GM06990 (cell line): Measurements from ENCODE around the gene CSF2.
A peak's percentile ranks its signal among the peaks of the same experiment; 100 is the strongest.

Experiments used
- DNase-seq: peaks from one replicate; pipeline ENCODE4 v3.0.0-alpha.2; 2011; ENCODE audit not compliant: insufficient read length; ENCODE audit errors: extremely low read depth
- H3K27me3 ChIP-seq: replicated peaks from 2 replicates; pipeline ENCODE4 v1.6.0; 2011; ENCODE audit warnings: low read length; ENCODE audit not compliant: control insufficient read depth, insufficient read depth
- H3K36me3 ChIP-seq: 2 replicates; pipeline ENCODE4 v1.5.1; 2011; ENCODE audit warnings: low read length; ENCODE audit not compliant: control insufficient read depth, insufficient read depth
- H3K4me3 ChIP-seq: replicated peaks from 2 replicates; pipeline ENCODE4 v1.5.1; 2011; ENCODE audit warnings: low read depth, mild to moderate bottlenecking, control low read depth, low read length
- TF ChIP-seq, protein P1 (sequence below): IDR thresholded peaks from 2 replicates; pipeline ENCODE4 v1.5.1; 2011; ENCODE audit warnings: low read length, control low read depth, mild to moderate bottlenecking, inconsistent platforms; ENCODE audit not compliant: insufficient read depth, poor library complexity, severe bottlenecking

Gene CSF2

DNA sequence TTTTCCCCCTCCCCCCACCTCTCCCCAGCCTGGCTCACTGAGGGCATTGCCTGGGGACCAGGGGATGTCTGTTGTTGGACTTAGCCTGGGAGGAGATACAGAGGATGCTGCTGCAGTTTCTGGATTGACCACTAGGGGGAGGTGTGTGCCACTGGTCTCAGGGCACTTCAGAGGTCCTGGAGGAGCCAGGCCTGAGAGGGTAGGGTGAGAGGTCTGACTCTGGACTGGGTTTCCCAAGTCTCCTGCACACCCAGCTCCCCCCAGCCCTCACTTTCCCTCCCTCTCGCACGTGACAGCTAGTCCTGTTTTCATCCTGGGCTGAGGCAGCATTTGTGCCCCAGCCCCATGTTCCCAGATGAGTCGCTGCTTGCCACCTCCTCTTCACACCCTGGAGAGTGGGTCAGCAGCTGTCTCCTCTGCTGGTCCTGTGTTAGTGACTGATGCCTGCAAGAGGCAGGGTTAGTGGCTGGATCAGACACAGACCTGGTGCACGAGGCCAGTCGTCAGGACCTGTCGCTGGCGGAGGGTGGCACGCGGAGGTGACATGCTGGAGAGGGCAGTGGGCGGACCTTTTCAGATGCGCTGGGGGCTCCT is 8.8 kb upstream of the CSF2 start:
- TF ChIP-seq, protein P1, sequence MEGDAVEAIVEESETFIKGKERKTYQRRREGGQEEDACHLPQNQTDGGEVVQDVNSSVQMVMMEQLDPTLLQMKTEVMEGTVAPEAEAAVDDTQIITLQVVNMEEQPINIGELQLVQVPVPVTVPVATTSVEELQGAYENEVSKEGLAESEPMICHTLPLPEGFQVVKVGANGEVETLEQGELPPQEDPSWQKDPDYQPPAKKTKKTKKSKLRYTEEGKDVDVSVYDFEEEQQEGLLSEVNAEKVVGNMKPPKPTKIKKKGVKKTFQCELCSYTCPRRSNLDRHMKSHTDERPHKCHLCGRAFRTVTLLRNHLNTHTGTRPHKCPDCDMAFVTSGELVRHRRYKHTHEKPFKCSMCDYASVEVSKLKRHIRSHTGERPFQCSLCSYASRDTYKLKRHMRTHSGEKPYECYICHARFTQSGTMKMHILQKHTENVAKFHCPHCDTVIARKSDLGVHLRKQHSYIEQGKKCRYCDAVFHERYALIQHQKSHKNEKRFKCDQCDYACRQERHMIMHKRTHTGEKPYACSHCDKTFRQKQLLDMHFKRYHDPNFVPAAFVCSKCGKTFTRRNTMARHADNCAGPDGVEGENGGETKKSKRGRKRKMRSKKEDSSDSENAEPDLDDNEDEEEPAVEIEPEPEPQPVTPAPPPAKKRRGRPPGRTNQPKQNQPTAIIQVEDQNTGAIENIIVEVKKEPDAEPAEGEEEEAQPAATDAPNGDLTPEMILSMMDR, result peak; percentile 99
- Histone ChIP-seq H3K4me3 (no peak overlapping the region), H3K36me3 (no peaks in the 10 kb centered on the region), H3K27me3 (no peaks in the 10 kb centered on the region; the same call in 1 of the 2 replicates)
- peak; percentile 59 for DNase-seq

DNA sequence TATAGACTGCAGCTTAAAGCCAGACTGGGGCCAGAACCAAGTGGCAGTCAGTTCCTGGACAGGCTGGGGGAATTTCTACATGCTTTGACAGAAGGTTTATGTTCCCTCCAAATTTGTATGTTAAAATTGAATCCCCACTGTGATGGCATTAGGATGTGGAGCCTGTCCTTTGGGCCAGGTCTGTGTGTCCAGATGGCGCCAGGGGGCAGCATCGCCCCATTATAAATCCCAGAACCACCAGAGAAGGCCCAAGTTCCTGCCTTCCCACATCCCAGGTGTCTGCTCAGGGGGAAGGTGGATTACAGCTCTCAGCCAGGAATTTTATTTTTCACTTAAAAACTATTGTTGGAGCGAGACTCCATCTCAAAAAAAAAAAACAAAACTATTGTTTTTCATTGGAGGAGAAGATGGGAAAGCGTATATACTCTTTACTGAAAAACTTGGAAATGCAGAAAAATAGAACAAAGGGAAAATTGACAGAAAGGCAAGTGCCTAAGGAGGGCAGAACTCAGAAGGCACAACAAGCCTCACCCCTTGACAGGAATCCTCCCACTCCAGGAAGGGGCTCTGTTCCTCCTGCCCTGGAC is 8.1 kb upstream of the CSF2 start:
- TF ChIP-seq, protein P1, result peak; percentile 63
- peak; percentile 27 for DNase-seq
- H3K27me3 ChIP-seq, result no peaks in the 10 kb centered on the region; the same call in none of the 2 replicates
- H3K4me3 ChIP-seq, result no peak overlapping the region
- H3K36me3 ChIP-seq, result no peaks in the 10 kb centered on the region

DNA sequence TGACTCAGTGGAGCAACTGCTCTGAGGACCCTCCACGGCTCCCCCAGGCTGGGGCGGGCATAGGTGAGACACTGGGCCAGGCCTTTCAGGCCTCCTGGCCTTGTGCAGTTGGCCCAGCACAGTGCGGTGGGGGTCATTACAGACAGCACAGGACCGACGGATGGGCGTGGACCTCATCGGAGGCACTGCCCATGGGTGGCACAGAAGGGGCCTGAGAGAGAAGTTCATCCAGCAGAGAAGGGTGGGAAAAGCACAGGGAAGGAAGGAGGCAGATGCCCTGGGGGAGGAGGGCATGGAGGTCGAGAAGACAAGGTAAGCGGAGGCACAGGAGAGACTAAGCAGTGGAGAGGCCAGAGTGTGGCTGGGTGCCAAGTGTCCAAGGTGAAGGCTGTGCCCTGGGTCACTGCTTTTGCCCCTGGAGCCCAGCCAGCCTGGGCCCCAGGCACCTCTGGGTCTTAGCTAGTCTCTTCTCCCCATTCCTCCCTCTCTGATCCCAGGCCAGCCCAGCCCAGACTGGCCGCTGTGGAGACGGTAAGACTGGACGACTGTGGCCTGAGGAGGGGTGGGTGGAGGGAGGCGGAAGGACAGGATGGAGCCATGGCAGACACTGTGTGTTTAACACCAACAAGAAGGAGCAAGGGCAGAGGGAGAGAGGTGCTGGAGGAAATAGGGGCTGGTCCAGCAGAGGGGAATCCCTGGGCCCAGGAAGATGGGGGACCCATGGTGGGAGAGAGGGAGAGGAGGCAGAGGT is 7.5 kb upstream of the CSF2 start:
- no peak for DNase-seq
- TF ChIP-seq, protein P1, result no peak
- Histone ChIP-seq H3K36me3 (no peaks in the 10 kb centered on the region), H3K4me3 (no peak overlapping the region), H3K27me3 (no peaks in the 10 kb centered on the region; the same call in none of the 2 replicates)

GRCh38 chr5:132066871-132067270 is 6.7 kb upstream of the CSF2 start:
- no peak overlapping the region for H3K4me3 ChIP-seq
- TF ChIP-seq, protein P1, result no peak
- no peaks in the 10 kb centered on the region; the same call in none of the 2 replicates for H3K27me3 ChIP-seq
- H3K36me3 ChIP-seq, result no peaks in the 10 kb centered on the region
- no peak for DNase-seq

DNA sequence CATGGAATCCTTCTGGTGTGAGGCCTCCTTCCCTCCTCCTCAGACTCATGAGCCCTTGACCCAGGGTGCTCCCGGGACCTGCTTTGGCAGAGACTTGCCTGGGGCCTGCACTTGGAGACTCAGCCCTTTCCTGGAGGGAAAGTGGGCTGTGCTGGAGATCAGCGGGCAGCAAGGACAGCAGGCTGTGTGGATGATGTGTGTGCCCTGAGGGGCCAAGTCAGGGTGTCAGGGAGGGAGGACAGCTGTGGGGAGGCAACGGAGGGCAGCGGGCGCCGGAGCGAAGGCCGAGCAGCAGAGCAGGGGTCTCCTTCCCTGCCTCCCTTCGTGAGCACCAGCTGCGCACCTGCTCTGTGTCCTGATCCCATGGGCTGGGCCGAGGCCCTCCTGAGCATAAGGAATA is 6.1 kb upstream of the CSF2 start:
- Histone ChIP-seq H3K27me3 (no peaks in the 10 kb centered on the region; the same call in none of the 2 replicates), H3K36me3 (no peaks in the 10 kb centered on the region), H3K4me3 (no peak overlapping the region)
- TF ChIP-seq, protein P1, result no peak
- no peak for DNase-seq
